T-helper 17 cell (primary cell): ENCODE measurements around the gene LRRC27. TPM values are rescaled to one million over a fixed set of nuclear protein-coding genes. Genes with fewer than 3 reads are reported as not detected.

Experiments used
- ATAC-seq: fragments of 150-1000 bp; cut with Tn5 transposase; 2 replicates; pipeline ENCODE4 v1.10.0; 2021; ENCODE audit warnings: mild to moderate bottlenecking, moderate library complexity
- DNase-seq, 3 donors: peaks; one replicate each; pipeline versions ENCODE4 v3.0.0 to v3.0.0-alpha.2; 2020 to 2021
- H3K9me3 ChIP-seq: one replicate; pipeline ENCODE4 v1.7.0; 2013; ENCODE audit warnings: low read length, mild to moderate bottlenecking; ENCODE audit not compliant: control insufficient read depth, poor library complexity, severe bottlenecking
- H3K27ac Mint-ChIP-seq: one replicate; pipeline ENCODE4 v1.8.0; 2022; ENCODE audit warnings: mild to moderate bottlenecking, moderate library complexity, mixed read lengths
- H3K27me3 Mint-ChIP-seq: one replicate; pipeline ENCODE4 v1.8.0; 2022; ENCODE audit warnings: mixed read lengths
- H3K36me3 Mint-ChIP-seq: one replicate; pipeline ENCODE4 v1.8.0; 2022; ENCODE audit warnings: low read depth, mixed read lengths
- H3K4me1 Mint-ChIP-seq: one replicate; pipeline ENCODE4 v1.8.0; 2022; ENCODE audit warnings: mild to moderate bottlenecking, mixed read lengths
- H3K4me3 Mint-ChIP-seq: one replicate; pipeline ENCODE4 v1.8.0; 2022; ENCODE audit warnings: mild to moderate bottlenecking, moderate library complexity, mixed read lengths
- total RNA-seq, 4 donors: library from RNA in 2 of 4; stranded (reverse) in 2 of 4; gene quantifications; one replicate each; pipeline ENCODE4 v1.2.3 and lab custom pipeline; 2022 to 2026

Gene LRRC27
- total RNA-seq, 2 donors from 2014 or later, result 3.5 to 7.6 TPM

DNA sequence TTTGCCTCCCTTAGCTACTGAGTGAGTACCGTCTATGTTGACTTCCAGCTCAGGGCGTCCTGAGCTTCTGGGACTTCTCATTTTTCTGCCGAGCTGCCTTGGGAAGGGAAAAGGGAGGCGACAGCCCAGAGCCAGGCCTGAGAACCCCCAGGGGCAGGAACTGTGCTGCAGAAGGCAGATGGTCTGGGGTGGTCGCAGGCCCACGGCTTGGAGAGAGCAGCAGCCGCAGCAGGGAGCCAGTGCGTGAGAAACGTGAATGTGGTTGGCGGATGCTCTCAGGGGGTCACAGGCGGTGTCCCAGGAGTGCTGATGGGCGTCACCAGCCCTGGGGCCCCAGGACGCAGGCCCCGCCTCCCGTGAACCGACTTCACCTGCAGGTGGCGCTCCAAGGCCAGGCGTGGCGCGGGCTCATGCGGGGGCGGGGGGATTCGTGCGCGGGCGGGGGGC is 55.8 kb downstream of the LRRC27 start:
- H3K9me3 ChIP-seq, result no peaks in the 10 kb centered on the region
- Mint-ChIP-seq H3K4me3 (peak overlapping the region; percentile 49), H3K4me1 (peaks cover 6% of the 10 kb centered on the region), H3K36me3 (no peaks in the 10 kb centered on the region), H3K27me3 (no peaks in the 10 kb centered on the region), H3K27ac (peak overlapping the region; percentile 82)
- DNase-seq (peak; percentile 73 to 83 (median 76)), ATAC-seq (peak; percentile 93)

DNA sequence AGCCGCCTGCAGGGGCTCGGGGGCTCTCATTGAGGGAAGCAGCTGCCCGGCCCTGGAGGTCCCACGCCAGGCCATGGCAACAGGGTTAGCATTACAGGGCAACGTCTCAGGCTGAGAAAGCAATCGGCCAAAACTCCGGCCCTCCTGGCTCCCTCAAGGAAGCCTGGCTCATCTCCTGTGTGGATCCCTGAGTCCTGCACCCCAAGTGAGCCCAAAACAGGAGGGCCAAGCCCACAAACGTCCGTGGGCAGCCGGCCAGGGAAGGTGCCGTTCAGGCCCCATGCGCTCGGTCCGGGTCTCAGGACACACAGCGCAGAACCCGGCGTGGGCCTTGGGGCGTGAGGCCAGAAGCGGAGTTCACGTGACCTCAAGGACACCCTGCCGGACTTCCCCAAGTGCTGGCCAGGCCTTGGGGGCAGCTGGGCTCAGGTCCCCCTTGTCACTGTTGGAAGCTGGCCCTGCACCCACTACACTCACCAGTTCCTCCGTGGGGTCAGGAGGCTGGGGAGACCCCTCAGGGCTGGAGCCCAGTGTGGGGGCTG is 57.0 kb downstream of the LRRC27 start:
- no peak for DNase-seq
- H3K9me3 ChIP-seq, result no peaks in the 10 kb centered on the region
- H3K36me3 Mint-ChIP-seq, result no peaks in the 10 kb centered on the region
- no peaks in the 10 kb centered on the region for H3K27me3 Mint-ChIP-seq
- peaks cover 8% of the 10 kb centered on the region for H3K4me1 Mint-ChIP-seq
- ATAC-seq, result no peak
- peak overlapping the region; percentile 31 for H3K4me3 Mint-ChIP-seq
- no peak overlapping the region for H3K27ac Mint-ChIP-seq

DNA sequence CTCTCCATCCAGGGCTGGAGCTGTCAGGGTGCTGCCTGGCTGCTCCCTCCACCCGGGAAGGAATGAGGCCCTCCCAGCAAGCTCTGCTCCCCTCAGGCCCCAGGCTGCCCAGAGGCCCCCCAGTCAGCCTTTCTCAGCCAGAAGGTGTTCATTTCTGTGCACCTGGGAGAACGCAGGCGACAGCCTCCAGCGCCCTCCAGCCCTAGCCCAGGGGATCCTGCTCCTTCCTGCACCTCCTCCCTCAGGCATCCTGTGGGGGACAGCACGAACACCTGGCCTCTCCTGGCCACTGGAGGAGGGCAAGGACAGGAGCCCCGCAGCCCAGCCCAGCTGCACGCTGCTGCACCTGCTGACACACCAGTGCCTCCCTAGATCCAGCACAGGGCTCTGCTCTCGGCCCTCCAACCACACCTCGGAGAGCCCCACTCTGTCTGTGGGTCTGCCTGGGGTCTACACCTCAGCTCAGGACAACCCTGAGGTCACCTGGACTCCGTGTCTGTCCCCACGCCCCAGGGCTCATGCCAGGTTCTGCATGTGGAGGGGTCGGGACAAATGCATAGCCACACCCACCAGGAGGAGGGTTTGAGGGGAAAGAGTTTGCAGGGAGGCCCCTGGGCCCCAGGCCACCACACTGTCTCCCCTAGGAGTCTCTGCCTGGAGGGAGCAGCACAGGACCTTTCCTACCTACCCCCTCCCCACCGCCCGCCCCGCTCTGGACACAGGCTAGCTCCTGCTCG is 57.6 kb downstream of the LRRC27 start:
- ATAC-seq (no peak), DNase-seq (no peak)
- no peak overlapping the region for H3K27ac Mint-ChIP-seq
- H3K36me3 Mint-ChIP-seq, result no peaks in the 10 kb centered on the region
- no peaks in the 10 kb centered on the region for H3K27me3 Mint-ChIP-seq
- peaks cover 8% of the 10 kb centered on the region for H3K4me1 Mint-ChIP-seq
- H3K4me3 Mint-ChIP-seq, result peak overlapping the region; percentile 31
- H3K9me3 ChIP-seq, result no peaks in the 10 kb centered on the region

DNA sequence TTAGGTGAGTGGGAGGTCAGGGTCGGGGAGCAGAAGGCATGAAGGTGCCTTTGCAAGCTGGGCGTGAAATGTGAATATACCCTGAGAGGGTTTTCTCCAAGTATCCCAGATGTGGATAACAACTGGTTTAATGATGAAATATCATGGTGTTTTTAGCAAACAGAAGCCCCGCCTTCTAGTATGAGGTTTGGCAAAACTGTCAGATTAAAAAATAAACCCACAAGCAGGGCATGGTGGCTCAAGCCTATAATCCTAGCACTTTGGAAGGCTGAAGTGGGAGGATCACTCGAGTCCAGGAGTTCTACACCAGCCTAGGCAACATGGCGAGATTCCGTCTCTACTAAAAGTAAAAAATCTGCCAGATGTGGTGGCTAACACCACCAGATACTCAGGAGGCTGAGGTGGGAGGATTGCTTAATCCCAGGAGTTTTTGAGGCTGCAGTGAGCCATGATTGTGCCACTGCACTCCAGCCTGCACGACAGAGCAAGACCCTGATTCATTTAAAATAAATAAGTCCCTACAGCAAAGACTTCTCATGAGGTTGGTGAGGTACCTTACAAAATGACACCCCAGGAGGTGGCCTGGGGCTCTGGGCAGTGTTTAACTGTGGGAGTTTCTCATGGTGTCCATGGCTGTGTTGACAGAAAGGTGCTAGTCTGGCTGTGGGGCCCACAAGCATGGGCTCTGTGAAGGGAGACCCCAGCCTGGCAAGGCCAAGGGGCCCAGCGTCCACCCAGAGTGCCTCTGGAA is 58.4 kb downstream of the LRRC27 start:
- H3K9me3 ChIP-seq, result no peaks in the 10 kb centered on the region
- H3K27me3 Mint-ChIP-seq, result no peaks in the 10 kb centered on the region
- ATAC-seq, result no peak
- no peak for DNase-seq
- H3K27ac Mint-ChIP-seq, result no peak overlapping the region
- H3K4me1 Mint-ChIP-seq, result peaks cover 8% of the 10 kb centered on the region
- no peak overlapping the region for H3K4me3 Mint-ChIP-seq
- H3K36me3 Mint-ChIP-seq, result no peaks in the 10 kb centered on the region

DNA sequence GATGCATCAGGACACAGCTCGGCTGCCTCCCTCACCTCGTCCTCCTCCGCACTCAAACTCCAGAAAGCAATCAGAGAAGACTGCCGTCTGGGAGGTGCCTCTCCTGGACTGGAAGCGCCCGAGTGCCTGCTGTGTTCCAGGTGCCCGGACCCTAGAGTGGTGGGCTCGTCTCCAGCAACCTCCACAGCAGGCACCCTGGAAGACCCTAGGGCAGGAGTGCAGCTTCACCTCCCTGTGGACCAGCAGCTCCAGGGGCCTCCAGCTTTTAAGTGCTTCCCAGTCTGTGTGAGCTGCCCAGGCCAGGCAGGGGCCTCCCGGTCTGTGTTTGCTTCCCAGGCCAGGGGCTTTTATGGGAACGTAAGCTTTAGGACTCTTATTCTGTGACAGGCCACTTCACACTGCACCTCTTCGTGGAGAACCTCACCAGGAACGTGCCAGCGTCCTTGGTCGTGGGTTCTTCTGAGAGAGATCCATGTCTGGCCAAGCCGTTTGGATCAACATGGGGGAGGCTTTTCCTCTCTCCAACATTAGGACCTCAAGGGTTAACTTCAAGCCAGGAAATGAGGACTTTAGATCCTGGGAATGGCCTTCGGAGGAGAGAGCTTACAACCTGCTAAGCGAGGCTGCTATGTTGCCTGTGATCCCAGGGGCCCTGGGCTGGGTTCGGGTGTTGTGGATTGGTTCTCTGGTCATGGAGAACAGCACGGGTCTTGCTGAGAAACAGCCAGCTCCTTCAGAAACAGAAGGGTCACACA is 59.1 kb downstream of the LRRC27 start:
- no peaks in the 10 kb centered on the region for H3K9me3 ChIP-seq
- Mint-ChIP-seq H3K27ac (no peak overlapping the region), H3K36me3 (no peaks in the 10 kb centered on the region), H3K27me3 (no peaks in the 10 kb centered on the region), H3K4me1 (peaks cover 6% of the 10 kb centered on the region), H3K4me3 (no peak overlapping the region)
- DNase-seq (no peak), ATAC-seq (no peak)

DNA sequence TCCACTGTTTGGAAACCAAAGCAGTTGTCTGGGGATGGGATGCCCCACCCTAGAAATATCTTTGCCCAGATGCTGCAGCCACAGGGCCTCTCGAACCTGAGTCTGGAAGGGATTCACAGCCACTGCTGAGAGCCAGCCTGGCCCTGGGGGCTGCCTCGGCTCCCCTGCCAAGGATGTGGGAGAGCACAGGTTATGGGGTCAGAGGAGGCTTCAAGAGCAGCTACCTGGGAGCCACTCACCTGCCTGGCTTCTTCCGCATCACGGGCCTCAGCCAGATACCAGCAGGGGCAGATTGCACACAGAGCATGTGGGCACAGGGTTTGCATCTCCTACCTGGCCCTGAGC is 59.7 kb downstream of the LRRC27 start:
- no peaks in the 10 kb centered on the region for H3K27me3 Mint-ChIP-seq
- no peak for ATAC-seq
- no peak for DNase-seq
- no peaks in the 10 kb centered on the region for H3K9me3 ChIP-seq
- H3K36me3 Mint-ChIP-seq, result no peaks in the 10 kb centered on the region
- H3K27ac Mint-ChIP-seq, result no peak overlapping the region
- H3K4me3 Mint-ChIP-seq, result no peak overlapping the region
- H3K4me1 Mint-ChIP-seq, result peaks cover 6% of the 10 kb centered on the region

DNA sequence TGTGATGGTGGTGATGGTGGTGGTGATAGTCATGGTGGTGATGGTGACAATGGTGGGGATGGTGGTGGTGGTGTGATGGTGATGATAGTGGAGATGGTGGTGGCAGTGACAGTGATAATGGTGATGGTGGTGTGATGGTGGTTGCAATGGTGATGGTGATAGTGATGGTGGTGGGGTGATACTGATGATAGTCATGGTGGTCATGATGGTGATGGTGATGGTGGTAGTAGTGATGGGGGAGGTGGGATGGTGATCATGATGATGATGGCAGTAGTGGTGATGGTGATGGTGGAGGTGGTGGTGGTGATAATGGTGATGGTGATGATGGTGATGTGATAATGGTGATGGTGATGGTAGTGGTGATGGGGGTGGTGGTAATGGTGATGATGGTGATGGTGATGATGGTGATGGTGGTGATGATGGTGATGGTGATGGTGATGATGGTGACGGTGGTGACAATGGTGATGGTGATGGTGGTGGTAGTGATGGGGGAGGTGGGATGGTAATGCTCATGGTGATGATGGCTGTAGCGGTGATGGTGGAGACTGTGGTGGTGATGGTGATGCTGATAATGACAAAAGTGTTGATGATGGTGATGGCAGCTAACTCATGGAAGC is 60.3 kb downstream of the LRRC27 start:
- H3K27ac Mint-ChIP-seq, result peak overlapping the region; percentile 0
- DNase-seq (no peak), ATAC-seq (no peak)
- H3K4me1 Mint-ChIP-seq, result peaks cover 6% of the 10 kb centered on the region
- H3K27me3 Mint-ChIP-seq, result no peaks in the 10 kb centered on the region
- H3K36me3 Mint-ChIP-seq, result no peaks in the 10 kb centered on the region
- H3K9me3 ChIP-seq, result no peaks in the 10 kb centered on the region
- H3K4me3 Mint-ChIP-seq, result no peak overlapping the region

DNA sequence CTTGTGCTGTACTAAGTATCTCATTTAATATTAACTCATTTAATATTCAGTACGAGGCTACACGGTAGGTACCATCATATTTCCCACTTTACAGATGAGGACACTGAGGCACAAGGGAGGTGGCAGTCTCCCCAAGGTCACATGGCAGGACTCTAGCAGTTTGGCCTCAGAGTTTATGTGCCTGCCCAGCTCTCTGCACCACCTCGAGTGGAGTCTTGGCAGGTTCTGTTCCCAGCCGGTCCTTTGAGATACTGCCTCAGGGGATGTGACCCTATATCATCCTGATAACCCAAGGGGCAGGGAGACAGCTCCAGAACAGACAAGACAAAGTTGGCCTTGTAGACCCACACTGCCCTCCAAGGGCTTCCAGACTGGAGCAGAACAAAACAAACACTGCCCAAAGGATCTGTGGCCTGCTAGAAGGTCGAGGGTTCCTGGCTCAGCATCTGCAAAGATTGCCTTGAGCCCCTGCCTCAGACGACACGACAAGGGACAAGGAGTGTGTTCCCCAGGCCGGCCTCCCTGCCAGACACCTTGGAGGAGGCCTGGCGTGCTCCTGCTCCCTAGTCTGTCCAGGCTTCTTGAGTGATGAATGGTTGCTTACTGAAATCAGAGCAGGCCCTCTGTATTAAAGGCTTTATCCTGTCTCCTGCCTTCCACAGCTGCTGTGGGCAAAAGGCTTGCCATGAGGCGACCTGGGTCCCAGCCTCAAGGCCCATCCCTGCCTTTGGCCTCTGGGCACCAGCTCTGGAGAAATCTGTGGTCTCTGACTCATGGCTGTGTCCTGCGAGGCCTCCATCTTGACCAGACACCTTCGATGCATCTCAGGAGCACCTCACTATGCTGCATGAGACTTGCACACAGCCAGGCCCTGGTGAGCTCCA is 61.1 kb downstream of the LRRC27 start:
- no peak for DNase-seq
- no peaks in the 10 kb centered on the region for H3K9me3 ChIP-seq
- Mint-ChIP-seq H3K27ac (peak overlapping the region; percentile 0), H3K27me3 (no peaks in the 10 kb centered on the region), H3K36me3 (no peaks in the 10 kb centered on the region), H3K4me3 (no peak overlapping the region), H3K4me1 (peaks cover 7% of the 10 kb centered on the region)
- no peak for ATAC-seq

DNA sequence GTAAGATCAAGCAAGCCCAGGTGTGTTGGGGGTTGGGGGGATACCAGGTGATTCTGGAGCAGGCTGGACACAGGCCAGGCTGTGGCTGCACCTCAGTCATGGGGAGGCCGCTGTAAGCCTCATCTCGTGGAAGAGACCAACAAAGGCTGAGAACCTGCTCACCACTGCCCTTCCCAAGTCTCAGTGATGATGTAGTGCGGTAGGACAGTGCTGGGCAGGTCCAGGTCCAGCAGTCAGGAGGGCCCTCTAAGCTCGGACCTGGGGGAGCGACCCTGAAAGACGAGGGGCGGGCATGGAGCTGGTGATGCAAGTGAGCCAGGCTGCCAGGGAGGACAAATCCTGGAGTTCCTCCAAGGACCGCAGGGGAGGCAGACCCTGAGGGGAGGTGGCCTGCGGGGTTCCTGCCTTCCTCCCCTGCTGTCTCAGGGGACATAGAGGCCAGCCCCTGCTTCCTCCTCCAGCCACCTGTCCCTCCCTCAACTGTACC is 61.7 kb downstream of the LRRC27 start:
- Mint-ChIP-seq H3K4me3 (no peak overlapping the region), H3K27me3 (no peaks in the 10 kb centered on the region), H3K36me3 (no peaks in the 10 kb centered on the region)

DNA sequence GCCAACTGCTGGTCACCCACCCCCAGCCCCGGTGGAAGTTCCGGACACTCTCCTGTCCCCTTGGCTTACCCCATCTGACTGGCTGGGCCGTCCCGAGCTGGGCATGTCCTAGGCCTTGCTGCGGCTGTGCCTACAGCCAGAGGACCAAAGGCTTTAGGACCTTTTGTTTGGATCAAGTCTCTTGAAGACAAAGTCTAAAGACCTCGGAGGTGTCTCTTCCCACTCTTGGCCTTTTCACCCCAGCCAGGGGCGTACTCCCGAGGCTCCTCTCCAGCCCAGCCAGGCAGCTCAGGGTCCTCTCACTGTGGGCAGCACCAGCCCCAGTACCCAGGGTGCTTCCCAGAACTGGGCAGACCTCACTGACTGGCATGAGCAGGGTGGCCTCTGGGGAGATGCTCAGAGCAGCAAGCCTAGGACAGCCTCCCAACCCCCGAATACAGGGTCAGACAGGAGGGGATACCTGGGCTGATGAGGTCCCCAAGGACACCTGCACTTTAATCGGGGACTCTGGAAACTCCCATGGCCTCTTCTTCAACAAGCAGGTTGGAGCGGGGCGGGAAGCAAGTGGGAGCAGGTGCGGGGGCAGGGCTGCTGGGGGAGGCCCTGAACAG is 62.3 kb downstream of the LRRC27 start:
- H3K36me3 Mint-ChIP-seq, result no peaks in the 10 kb centered on the region
- no peaks in the 10 kb centered on the region for H3K9me3 ChIP-seq
- peak overlapping the region; percentile 45 for H3K4me3 Mint-ChIP-seq
- peak overlapping the region; percentile 32 for H3K27ac Mint-ChIP-seq
- no peak for ATAC-seq
- no peaks in the 10 kb centered on the region for H3K27me3 Mint-ChIP-seq
- peaks cover 8% of the 10 kb centered on the region for H3K4me1 Mint-ChIP-seq
- peak in 1 of 3 donors; percentile 9 for DNase-seq

More for the DNA sequence above, 61.7 kb downstream of the LRRC27 start:
- no peak for ATAC-seq
- H3K27ac Mint-ChIP-seq, result peak overlapping the region; percentile 0
- peak in 1 of 3 donors; percentile 5 for DNase-seq
- no peaks in the 10 kb centered on the region for H3K9me3 ChIP-seq
- H3K4me1 Mint-ChIP-seq, result peaks cover 8% of the 10 kb centered on the region

DNA sequence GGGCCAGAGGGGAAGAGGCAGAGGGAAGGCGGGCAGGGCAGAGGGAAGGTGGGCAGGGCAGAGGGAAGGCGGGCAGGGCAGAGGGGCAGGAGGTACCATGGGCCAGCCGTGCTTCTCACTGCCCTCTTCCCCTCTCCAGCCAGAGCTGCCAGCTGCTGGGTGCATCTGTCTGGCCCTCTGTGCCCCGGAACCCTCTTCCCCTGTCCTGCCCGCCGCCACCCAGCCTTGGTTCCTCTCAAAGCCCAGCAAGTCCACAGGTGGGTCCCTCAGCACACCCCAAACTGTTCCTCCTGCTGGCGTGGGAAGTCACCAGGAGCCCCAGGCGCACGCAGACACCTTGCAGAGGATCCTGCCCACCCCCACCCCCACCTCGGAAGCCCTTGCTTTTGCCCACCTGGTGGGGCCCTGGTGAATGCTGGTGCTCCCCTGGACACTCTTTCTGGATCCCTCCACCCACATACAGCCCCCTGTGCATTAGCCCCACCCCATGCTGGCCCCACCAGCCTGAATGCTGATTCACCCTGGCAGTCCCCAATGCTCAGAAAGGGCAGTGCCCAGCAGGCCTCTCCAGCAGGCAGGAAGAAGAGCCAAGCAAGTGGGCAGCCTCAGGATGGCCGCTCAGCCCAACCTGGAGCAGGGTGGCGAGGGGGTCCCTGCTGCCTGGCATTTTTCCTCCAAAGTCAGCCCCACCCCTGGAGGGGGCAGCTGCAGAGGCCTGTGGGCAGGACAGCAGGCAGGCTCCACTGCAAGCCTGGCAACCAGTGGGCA is 63.1 kb downstream of the LRRC27 start:
- H3K27ac Mint-ChIP-seq, result peak overlapping the region; percentile 32
- no peaks in the 10 kb centered on the region for H3K36me3 Mint-ChIP-seq

More for the DNA sequence above, 63.1 kb downstream of the LRRC27 start:
- ATAC-seq (no peak), DNase-seq (peak in 1 of 3 donors; percentile 8)
- Mint-ChIP-seq H3K4me3 (peak overlapping the region; percentile 45), H3K27me3 (no peaks in the 10 kb centered on the region), H3K4me1 (peaks cover 11% of the 10 kb centered on the region)
- no peaks in the 10 kb centered on the region for H3K9me3 ChIP-seq
